Measurements from ENCODE around the gene CD300LB. TPM values are rescaled to one million over a fixed set of nuclear protein-coding genes. Genes with fewer than 3 reads are reported as not detected.
A peak's percentile ranks its signal among the peaks of the same experiment; 100 is the strongest.

The CD300LB gene
- total RNA-seq, 1 experiment from 2014 or later = not detected

DNA sequence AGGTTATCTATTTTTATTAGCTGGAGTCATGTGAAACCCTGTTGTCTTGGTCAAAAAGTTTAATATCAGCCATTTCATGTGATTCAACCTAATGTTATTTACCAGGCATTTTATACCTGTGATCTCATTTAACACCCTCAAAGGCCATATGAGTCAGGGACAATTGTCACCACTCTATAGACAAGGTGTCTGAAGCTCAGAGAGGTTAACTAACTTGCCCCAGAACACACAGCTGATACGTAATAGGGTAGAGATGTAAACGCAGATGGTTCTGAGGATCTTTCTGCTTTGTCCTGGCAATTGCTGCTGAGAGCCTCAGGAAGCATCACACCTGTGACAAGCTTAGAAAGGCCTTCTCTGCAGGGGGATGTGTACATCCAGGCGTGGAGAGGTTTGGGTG is 59.9 kb downstream of the CD300LB start:
- H3K27ac ChIP-seq (ENCODE audit: insufficient read length, low read depth, low read length) = no peak overlapping the region
- DNase-seq = no peak

More for the DNA sequence above, 59.9 kb downstream of the CD300LB start:
- H3K79me2 ChIP-seq (ENCODE audit: insufficient read depth, low read length) = no peaks in the 10 kb centered on the region
- no peak overlapping the region for H3K14ac ChIP-seq (ENCODE audit: insufficient read depth, low read length)
- Mint-ChIP-seq H3K27ac (peak overlapping the region in 1 of 3 experiments; percentile 52; a peak in 1 of 7 replicates), H3K4me3 (no peak overlapping the region), H3K4me1 (peaks cover 10 to 11% of the 10 kb centered on the region in 2 experiments), H3K36me3 (ENCODE audit: insufficient read depth in 1 of 3, low read depth in 3 of 3) (peaks cover 2 to 5% (median 3%) of the 10 kb centered on the region in 3 experiments; a peak in 6 of 7 replicates), H3K27me3 (ENCODE audit: low read depth) (peaks cover 17% of the 10 kb centered on the region), H3K9me3 (peaks cover 15 to 16% of the 10 kb centered on the region in 2 experiments)
- H2AFZ ChIP-seq (ENCODE audit: low read length) = no peak overlapping the region
- no peak overlapping the region for H3K4me2 ChIP-seq (ENCODE audit: insufficient read depth, insufficient read length, low read length)
- H3K56ac ChIP-seq (ENCODE audit: insufficient read length, low read depth, low read length) = no peak overlapping the region
- no peak overlapping the region for H2BK5ac ChIP-seq (ENCODE audit: insufficient read length, low read length)
- H2BK120ac ChIP-seq (ENCODE audit: low read depth, low read length, poor library complexity, severe bottlenecking) = no peak overlapping the region
- H2BK15ac ChIP-seq (ENCODE audit: low read depth, low read length) = no peak overlapping the region
- no peak overlapping the region for H3K23ac ChIP-seq (ENCODE audit: insufficient read length, low read depth, low read length)
- H3K23me2 ChIP-seq (ENCODE audit: insufficient read length, low read depth, low read length, poor library complexity, severe bottlenecking) = peaks cover 10% of the 10 kb centered on the region
- no peak overlapping the region for H3T11ph ChIP-seq (ENCODE audit: low read length)
- no peak overlapping the region for H3K18ac ChIP-seq (ENCODE audit: insufficient read length, low read depth, low read length)
- no peak overlapping the region for H2AK5ac ChIP-seq (ENCODE audit: insufficient read length, low read length)
- H3K9ac ChIP-seq (ENCODE audit: extremely low read depth, insufficient read length, low read length) = no peak overlapping the region
- no peak overlapping the region for H4K5ac ChIP-seq (ENCODE audit: insufficient read length, low read depth, low read length)
- H4K8ac ChIP-seq (replicated peaks; ENCODE audit: insufficient read length, low read depth, low read length) = no peak overlapping the region
- H3K27me3 ChIP-seq (ENCODE audit: insufficient read depth, low read length) = peaks cover 4% of the 10 kb centered on the region; the same call in 1 of the 2 replicates
- no peak overlapping the region for H4K91ac ChIP-seq (ENCODE audit: insufficient read length, low read depth, low read length)
- WGBS (ENCODE audit: extremely low coverage, insufficient read length, low lambda C conversion rate) = no CpG with 5 or more reads among the region's 3 CpGs
- H4K20me1 ChIP-seq (ENCODE audit: control insufficient read depth, insufficient read depth, insufficient read length) = no peaks in the 10 kb centered on the region
- no peak overlapping the region for H2BK20ac ChIP-seq (ENCODE audit: low read depth, low read length, poor library complexity, severe bottlenecking)
- H3K4ac ChIP-seq (ENCODE audit: low read depth, low read length) = no peak overlapping the region
- no peaks in the 10 kb centered on the region for H3K79me1 ChIP-seq (ENCODE audit: insufficient read depth, low read depth, low read length, poor library complexity, severe bottlenecking)
- TF ChIP-seq CTCF (conservative IDR thresholded peaks at IDR 0.05) = no peak
- H3K9me3 ChIP-seq (ENCODE audit: control insufficient read depth, low read depth, low read length) = no peaks in the 10 kb centered on the region
- H2BK12ac ChIP-seq (ENCODE audit: insufficient read length, low read depth, low read length) = no peak overlapping the region
- H3K4me1 ChIP-seq (ENCODE audit: insufficient read depth, low read length) = no peaks in the 10 kb centered on the region

Other genes with a start within 250 kb of the CD300LB start
- gene KIF19, start 205.2 kb downstream of the CD300LB start, total RNA-seq (2021) = 0.13 and 0.18 TPM in 2 replicates
- 0.31 and 0.33 TPM in 2 replicates for gene BTBD17, start 169.6 kb downstream of the CD300LB start, total RNA-seq (2021)
- gene GPR142, start 164.0 kb downstream of the CD300LB start, total RNA-seq (2021) = 0.33 TPM in 1 of 2 replicates, not detected in the other
- 15.2 and 15.5 TPM in 2 replicates for gene GPRC5C, start 99.4 kb downstream of the CD300LB start, total RNA-seq (2021)
- gene CD300A, start 64.8 kb downstream of the CD300LB start, total RNA-seq (2021) = not detected in 2 replicates
- not detected in 2 replicates for gene CD300C, start 14.6 kb upstream of the CD300LB start, total RNA-seq (2021)
- not detected in 2 replicates for gene CD300H, start 36.0 kb upstream of the CD300LB start, total RNA-seq (2021)
- not detected in 2 replicates for gene CD300LD, start 60.8 kb upstream of the CD300LB start, total RNA-seq (2021)
- not detected in 2 replicates for gene CD300E, start 92.3 kb upstream of the CD300LB start, total RNA-seq (2021)
- not detected in 2 replicates for gene CD300LF, start 181.4 kb upstream of the CD300LB start, total RNA-seq (2021)
- 2.5 and 3.6 TPM in 2 replicates for gene RAB37, start 205.8 kb upstream of the CD300LB start, total RNA-seq (2021)
- gene NHERF1, start 217.2 kb upstream of the CD300LB start, total RNA-seq (2021) = 74.4 and 78.7 TPM in 2 replicates
- gene NAT9, start 244.9 kb upstream of the CD300LB start, total RNA-seq (2021) = 53.5 and 63.5 TPM in 2 replicates